ENCODE measurements around the gene YY1. TPM values are rescaled to one million over a fixed set of nuclear protein-coding genes. Genes with fewer than 3 reads are reported as not detected.

The YY1 gene
- total RNA-seq, 1 donor from 2014 or later: 58.9 TPM

DNA sequence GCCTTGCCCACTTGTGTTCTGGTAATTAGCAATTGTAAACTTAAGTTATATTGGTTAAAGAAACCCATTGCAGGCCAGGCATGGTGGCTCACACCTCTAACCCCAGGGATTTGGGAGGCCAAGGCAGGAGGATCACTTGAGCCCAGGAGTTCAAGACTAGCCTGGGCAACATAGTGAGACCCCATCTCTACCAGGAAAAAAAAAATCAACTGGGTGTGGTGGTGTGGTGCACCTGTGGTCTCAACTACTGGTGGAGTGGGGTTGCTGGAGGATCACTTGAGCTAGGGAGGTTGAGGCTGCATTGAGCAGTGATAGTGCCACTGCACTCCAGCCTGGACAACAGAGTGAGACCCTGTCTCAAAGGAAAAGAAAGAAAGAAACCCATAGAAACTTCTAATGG is 13.7 kb downstream of the YY1 start:
- Mint-ChIP-seq H3K36me3 (peaks cover 12% of the 10 kb centered on the region), H3K27me3 (ENCODE audit: insufficient read depth, low read depth) (peaks cover 4% of the 10 kb centered on the region), H3K9me3 (peaks cover 1% of the 10 kb centered on the region), H3K27ac (no peak overlapping the region), H3K4me3 (no peak overlapping the region), H3K4me1 (peaks cover 7% of the 10 kb centered on the region)
- no peaks in the 10 kb centered on the region for H3K27me3 ChIP-seq
- TF ChIP-seq EZH2 (IDR thresholded peaks at IDR 0.05) (no peak), EZH2phosphoT487 (IDR thresholded peaks at IDR 0.05) (no peak), CTCF (IDR thresholded peaks at IDR 0.05) (no peak)
- no peaks in the 10 kb centered on the region for H3K9me3 ChIP-seq (ENCODE audit: low read depth)
- H3K4me3 ChIP-seq: no peak overlapping the region
- H3K4me1 ChIP-seq: no peaks in the 10 kb centered on the region
- no peak overlapping the region for H3K9ac ChIP-seq
- no peak for DNase-seq (ENCODE audit: low spot score)
- H3F3A ChIP-seq (ENCODE audit: low read depth): no peaks in the 10 kb centered on the region
- H3K27ac ChIP-seq: no peak overlapping the region
- peaks cover 100% of the 10 kb centered on the region for H4K20me1 ChIP-seq (ENCODE audit: low read depth)
- peaks cover 100% of the 10 kb centered on the region for H3K79me2 ChIP-seq (ENCODE audit: low read depth)
- H2AFZ ChIP-seq (replicated peaks): no peak overlapping the region
- H3K36me3 ChIP-seq: no peaks in the 10 kb centered on the region
- H3K4me2 ChIP-seq: no peak overlapping the region

DNA sequence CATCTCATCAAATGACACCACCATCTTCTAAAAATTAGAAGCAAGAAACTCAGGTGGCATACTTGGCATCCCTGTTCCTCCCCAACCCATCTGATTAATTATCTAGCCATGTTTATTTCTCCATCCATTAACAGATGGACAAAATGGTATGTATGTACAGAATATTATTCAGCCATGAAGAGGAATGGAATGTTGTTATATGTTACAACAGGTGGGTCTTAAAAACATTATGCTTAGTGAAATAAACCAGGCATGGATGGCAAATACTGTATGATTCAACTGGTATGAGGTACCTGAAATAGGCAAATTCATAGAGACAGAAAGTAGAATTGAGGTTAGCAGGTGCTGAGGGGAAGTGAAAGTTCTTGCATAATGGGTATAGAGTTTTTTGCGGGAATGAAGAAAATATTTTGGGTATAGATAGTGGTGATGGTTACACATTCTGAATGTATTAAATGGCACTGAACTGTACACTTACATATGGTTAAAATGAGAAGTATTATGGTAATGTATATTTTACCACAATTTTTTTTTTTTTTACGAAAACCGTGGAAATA is 17.5 kb downstream of the YY1 start:
- H3K9me3 Mint-ChIP-seq: peaks cover 1% of the 10 kb centered on the region
- no peak overlapping the region for H3K4me3 Mint-ChIP-seq
- Histone ChIP-seq H3K9ac (no peak overlapping the region), H2AFZ (replicated peaks) (no peak overlapping the region), H3K36me3 (no peaks in the 10 kb centered on the region), H3K79me2 (ENCODE audit: low read depth) (peaks cover 100% of the 10 kb centered on the region), H3K27me3 (no peaks in the 10 kb centered on the region), H3F3A (ENCODE audit: low read depth) (no peaks in the 10 kb centered on the region), H3K4me2 (no peak overlapping the region), H3K4me3 (no peak overlapping the region), H3K27ac (no peak overlapping the region), H3K4me1 (no peaks in the 10 kb centered on the region), H3K9me3 (ENCODE audit: low read depth) (no peaks in the 10 kb centered on the region), H4K20me1 (ENCODE audit: low read depth) (peaks cover 100% of the 10 kb centered on the region)
- no peaks in the 10 kb centered on the region for H3K4me1 Mint-ChIP-seq
- peaks cover 14% of the 10 kb centered on the region for H3K36me3 Mint-ChIP-seq
- no peak overlapping the region for H3K27ac Mint-ChIP-seq
- TF ChIP-seq EZH2phosphoT487 (IDR thresholded peaks at IDR 0.05): no peak
- no peak for TF ChIP-seq CTCF (IDR thresholded peaks at IDR 0.05)
- no peak for TF ChIP-seq EZH2 (IDR thresholded peaks at IDR 0.05)
- H3K27me3 Mint-ChIP-seq (ENCODE audit: insufficient read depth, low read depth): peaks cover 4% of the 10 kb centered on the region
- DNase-seq (ENCODE audit: low spot score): no peak

DNA sequence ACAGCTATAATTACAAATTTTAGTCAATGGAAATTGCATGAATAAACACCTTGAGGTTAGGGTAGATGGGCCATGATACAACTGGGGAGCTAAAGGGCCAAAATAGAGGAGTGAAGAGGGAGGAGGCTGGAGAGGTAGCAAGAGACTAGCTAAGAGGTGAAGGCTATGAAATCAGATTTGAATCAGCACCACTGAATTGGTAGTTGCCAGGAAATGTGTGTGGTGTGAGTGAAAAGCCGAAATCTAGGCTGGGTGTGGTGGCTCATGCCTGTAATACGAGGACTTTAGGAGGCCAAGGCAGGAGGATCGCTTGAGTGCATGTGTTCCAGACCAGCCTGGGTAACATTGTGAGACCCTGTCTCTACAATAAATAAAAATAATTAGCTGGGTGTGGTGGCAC is 22.7 kb downstream of the YY1 start:
- no peak overlapping the region for H3K4me2 ChIP-seq
- no peak for TF ChIP-seq CTCF (IDR thresholded peaks at IDR 0.05)
- TF ChIP-seq EZH2phosphoT487 (IDR thresholded peaks at IDR 0.05): no peak
- TF ChIP-seq EZH2 (IDR thresholded peaks at IDR 0.05): no peak
- no peak overlapping the region for H3K4me3 Mint-ChIP-seq
- H3K27me3 Mint-ChIP-seq (ENCODE audit: insufficient read depth, low read depth): peaks cover 2% of the 10 kb centered on the region
- H3K4me3 ChIP-seq: no peak overlapping the region
- no peak overlapping the region for H3K9ac ChIP-seq
- H3F3A ChIP-seq (ENCODE audit: low read depth): peaks cover 11% of the 10 kb centered on the region
- H3K36me3 Mint-ChIP-seq: peaks cover 26% of the 10 kb centered on the region
- peak overlapping the region; percentile 0 for H3K27ac Mint-ChIP-seq
- no peaks in the 10 kb centered on the region for H3K27me3 ChIP-seq
- H3K79me2 ChIP-seq (ENCODE audit: low read depth): peaks cover 100% of the 10 kb centered on the region
- DNase-seq (ENCODE audit: low spot score): no peak
- no peak overlapping the region for H3K27ac ChIP-seq
- no peaks in the 10 kb centered on the region for H3K4me1 Mint-ChIP-seq
- no peak overlapping the region for H2AFZ ChIP-seq (replicated peaks)
- H3K9me3 Mint-ChIP-seq: no peaks in the 10 kb centered on the region
- no peaks in the 10 kb centered on the region for H3K9me3 ChIP-seq (ENCODE audit: low read depth)
- H3K4me1 ChIP-seq: no peaks in the 10 kb centered on the region
- no peaks in the 10 kb centered on the region for H3K36me3 ChIP-seq
- peaks cover 100% of the 10 kb centered on the region for H4K20me1 ChIP-seq (ENCODE audit: low read depth)

Measured in neural progenitor cell (in vitro differentiated cells).